ENCODE data around the gene PLA2G4E.

DNA sequence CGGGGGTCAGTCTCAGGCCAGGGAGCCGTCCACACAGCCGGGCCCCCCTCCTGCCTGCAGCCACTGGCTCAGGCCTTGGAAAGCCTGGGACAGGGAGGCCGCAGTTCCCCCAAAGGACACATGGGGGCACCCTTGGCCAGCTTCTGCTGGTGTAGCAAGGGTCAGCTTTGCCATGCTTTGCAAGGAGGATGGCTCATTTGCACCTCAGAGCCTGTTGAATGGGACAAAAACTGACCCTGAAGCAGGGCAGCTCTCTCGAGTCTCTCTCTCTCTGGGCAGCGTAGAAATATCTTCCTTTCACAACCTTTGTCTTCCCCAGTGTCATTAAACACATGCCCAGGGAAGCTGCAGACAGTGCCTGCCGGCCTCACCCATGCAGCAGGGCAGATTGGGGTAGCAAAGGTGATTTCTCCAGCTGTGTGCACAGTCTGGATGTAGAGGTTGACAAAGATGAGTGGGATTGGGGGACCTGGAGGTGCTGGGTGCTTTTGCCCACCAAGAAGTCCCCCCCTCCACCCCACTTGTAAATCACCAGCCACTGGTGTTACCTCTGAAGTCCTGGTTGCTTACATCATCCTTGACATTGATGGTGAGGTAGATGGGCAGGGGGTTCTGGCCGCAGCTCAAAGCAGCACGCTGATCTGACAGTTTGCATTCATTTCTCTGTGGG, 31.1 kb downstream of the PLA2G4E start:
- TF ChIP-seq, protein P1, sequence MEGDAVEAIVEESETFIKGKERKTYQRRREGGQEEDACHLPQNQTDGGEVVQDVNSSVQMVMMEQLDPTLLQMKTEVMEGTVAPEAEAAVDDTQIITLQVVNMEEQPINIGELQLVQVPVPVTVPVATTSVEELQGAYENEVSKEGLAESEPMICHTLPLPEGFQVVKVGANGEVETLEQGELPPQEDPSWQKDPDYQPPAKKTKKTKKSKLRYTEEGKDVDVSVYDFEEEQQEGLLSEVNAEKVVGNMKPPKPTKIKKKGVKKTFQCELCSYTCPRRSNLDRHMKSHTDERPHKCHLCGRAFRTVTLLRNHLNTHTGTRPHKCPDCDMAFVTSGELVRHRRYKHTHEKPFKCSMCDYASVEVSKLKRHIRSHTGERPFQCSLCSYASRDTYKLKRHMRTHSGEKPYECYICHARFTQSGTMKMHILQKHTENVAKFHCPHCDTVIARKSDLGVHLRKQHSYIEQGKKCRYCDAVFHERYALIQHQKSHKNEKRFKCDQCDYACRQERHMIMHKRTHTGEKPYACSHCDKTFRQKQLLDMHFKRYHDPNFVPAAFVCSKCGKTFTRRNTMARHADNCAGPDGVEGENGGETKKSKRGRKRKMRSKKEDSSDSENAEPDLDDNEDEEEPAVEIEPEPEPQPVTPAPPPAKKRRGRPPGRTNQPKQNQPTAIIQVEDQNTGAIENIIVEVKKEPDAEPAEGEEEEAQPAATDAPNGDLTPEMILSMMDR (conservative IDR thresholded peaks at IDR 0.05; ENCODE audit: low read depth, low read length) = peak; percentile 97
- no peak for TF ChIP-seq EZH2 (IDR thresholded peaks at IDR 0.05; ENCODE audit: low read length, unreplicated experiment)
